HL-60 (cell line): ENCODE data around the gene REEP5.

Experiments
- DNase-seq, 2 experiments: peaks; one replicate each; pipeline ENCODE4 v3.0.0-alpha.2; 2010 to 2020; ENCODE audit warnings: low read depth in 1 of 2, low spot score in 1 of 2
- H3K27ac ChIP-seq: fragments of 250-450 bp; sonication (Bioruptor Pico); replicated peaks from 2 replicates; pipeline ENCODE4 v1.5.1; 2020; ENCODE audit warnings: mild to moderate bottlenecking, moderate library complexity
- H3K27me3 ChIP-seq: fragments of 250-450 bp; sonication (Bioruptor Pico); 2 replicates; pipeline ENCODE4 v1.5.1; 2021; ENCODE audit warnings: mild to moderate bottlenecking, moderate library complexity; ENCODE audit not compliant: insufficient read depth, poor library complexity, severe bottlenecking
- H3K4me3 ChIP-seq: replicated peaks from 2 replicates; pipeline ENCODE4 v1.5.1; 2011; ENCODE audit warnings: mild to moderate bottlenecking, control low read depth, low read length; ENCODE audit not compliant: insufficient read depth
- CTCF ChIP-seq: IDR thresholded peaks from one replicate; pipeline ENCODE4 v1.5.1; 2011; ENCODE audit warnings: low read length, control low read depth, inconsistent platforms; ENCODE audit not compliant: insufficient read depth
- GABPA ChIP-seq: IDR thresholded peaks from 2 replicates; pipeline ENCODE4 v1.6.1; 2012; ENCODE audit warnings: low read depth
- POLR2AphosphoS5 ChIP-seq: IDR thresholded peaks from 2 replicates; pipeline ENCODE4 v1.6.1; 2012; ENCODE audit warnings: low read depth
- REST ChIP-seq: IDR thresholded peaks from 2 replicates; pipeline ENCODE4 v1.6.1; 2012; ENCODE audit warnings: low read depth; ENCODE audit not compliant: insufficient replicate concordance
- SPI1 ChIP-seq: IDR thresholded peaks from 2 replicates; pipeline ENCODE4 v1.6.1; 2012; ENCODE audit warnings: low read depth, mild to moderate bottlenecking, borderline replicate concordance

The REEP5 gene

GRCh38 chr5:112919972-112920371, 2.1 kb downstream of the REEP5 start:
- Histone ChIP-seq H3K27me3 (no peaks in the 10 kb centered on the region), H3K27ac (no peak overlapping the region), H3K4me3 (no peak overlapping the region)
- no peak for DNase-seq
- no peak for TF ChIP-seq SPI1
- TF ChIP-seq CTCF: no peak
- TF ChIP-seq REST: no peak
- TF ChIP-seq POLR2AphosphoS5: no peak
- TF ChIP-seq GABPA: no peak

DNA sequence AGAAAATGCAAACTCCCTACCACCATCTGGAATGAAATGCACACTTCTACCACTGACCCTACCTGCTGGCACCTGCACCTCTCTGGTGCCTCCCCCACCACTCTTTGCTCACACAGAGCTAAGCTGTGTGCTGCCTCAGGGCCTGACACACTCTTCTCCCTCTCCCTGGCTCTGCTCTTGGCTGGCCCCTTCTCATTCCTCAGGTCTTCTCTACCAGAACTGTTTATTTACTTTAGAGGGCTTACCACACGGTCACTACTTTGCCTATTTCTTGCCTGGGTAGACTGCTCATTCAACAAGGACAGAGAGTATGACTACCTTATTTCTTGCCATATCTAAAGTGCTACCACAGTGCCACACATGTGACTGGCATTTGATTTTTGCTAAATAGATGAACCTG, 3.3 kb downstream of the REEP5 start:
- DNase-seq: no peak
- Histone ChIP-seq H3K27me3 (no peaks in the 10 kb centered on the region), H3K4me3 (no peak overlapping the region), H3K27ac (no peak overlapping the region)
- no peak for TF ChIP-seq CTCF
- TF ChIP-seq GABPA: no peak
- TF ChIP-seq REST: no peak
- TF ChIP-seq SPI1: no peak
- no peak for TF ChIP-seq POLR2AphosphoS5

- Histone ChIP-seq H3K27ac (no peak overlapping the region), H3K27me3 (no peaks in the 10 kb centered on the region), H3K4me3 (no peak overlapping the region)
- TF ChIP-seq POLR2AphosphoS5: no peak
- TF ChIP-seq REST: no peak
- no peak for TF ChIP-seq GABPA
- TF ChIP-seq CTCF: no peak
- no peak for TF ChIP-seq SPI1
- no peak for DNase-seq
Measured at GRCh38 chr5:112918136-112918535, 3.9 kb downstream of the REEP5 start.
